GM12874 (cell line): ENCODE data around the gene PURB.

ENCODE experiments used
- CTCF ChIP-seq: IDR thresholded peaks from 2 replicates; pipeline ENCODE4 v1.5.1; 2011; ENCODE audit warnings: low read depth, mild to moderate bottlenecking, control low read depth, low read length, moderate library complexity; ENCODE audit not compliant: insufficient read depth

Gene PURB

GRCh38 chr7:44880317-44881018, 4.9 kb downstream of the PURB start:
- no peak for TF ChIP-seq CTCF

- TF ChIP-seq CTCF: no peak
These were observed 8.9 kb downstream of the PURB start for GRCh38 chr7:44876393-44876792.

- no peak for TF ChIP-seq CTCF
These were observed 10.1 kb downstream of the PURB start for GRCh38 chr7:44875241-44875640.

- TF ChIP-seq CTCF: no peak
These were observed 12.5 kb downstream of the PURB start for GRCh38 chr7:44872787-44873186.

- TF ChIP-seq CTCF: no peak
These were observed 18.0 kb downstream of the PURB start for GRCh38 chr7:44867073-44867995.

- peak; percentile 7; the same call in 1 of the 2 replicates for TF ChIP-seq CTCF
These were observed 27.2 kb downstream of the PURB start for GRCh38 chr7:44858161-44858560.

- no peak for TF ChIP-seq CTCF
These were observed 30.5 kb downstream of the PURB start for GRCh38 chr7:44854644-44855364.
